Activated CD4-positive, CD25-positive, alpha-beta regulatory T cell treated with anti-CD3 and anti-CD28 coated beads, Interleukin-2, amount 50 U/mL, for 72 hours (primary cell): ENCODE data around the gene MTCH1.

ENCODE experiments used
- DNase-seq: peaks from one replicate; pipeline ENCODE4 v3.0.0; 2021

MTCH1 gene

GRCh38 chr6:36985808-36986703, at the start of gene MTCH1:
Gene MTCH1, minus strand, starts transcription at chr6:36986196. Its CDS starts 23 bp downstream, at chr6:36986173.
- peak; percentile 92 for DNase-seq

- DNase-seq, result no peak
Observed at GRCh38 chr6:37033819-37034795, 48.1 kb upstream of the MTCH1 start.

- no peak for DNase-seq
Observed at GRCh38 chr6:37033255-37033654, 47.3 kb upstream of the MTCH1 start.

- no peak for DNase-seq
Observed at GRCh38 chr6:37032239-37032638, 46.2 kb upstream of the MTCH1 start.

- DNase-seq, result no peak
Observed at GRCh38 chr6:37030599-37030998, 44.6 kb upstream of the MTCH1 start.

GRCh38 chr6:37029249-37029971, 43.4 kb upstream of the MTCH1 start:
- peak; percentile 64 for DNase-seq

- no peak for DNase-seq
Observed at GRCh38 chr6:37027811-37028469, 41.9 kb upstream of the MTCH1 start.

- DNase-seq, result no peak
Observed at GRCh38 chr6:37027036-37027720, 41.2 kb upstream of the MTCH1 start.

- DNase-seq, result no peak
Observed at GRCh38 chr6:37025621-37026466, 39.8 kb upstream of the MTCH1 start.

- DNase-seq, result peak; percentile 61
Observed at GRCh38 chr6:37024656-37025337, 38.8 kb upstream of the MTCH1 start.

GRCh38 chr6:37022135-37022863, 36.3 kb upstream of the MTCH1 start:
- DNase-seq, result peak; percentile 46

- peak; percentile 60 for DNase-seq
Observed at GRCh38 chr6:37021356-37022129, 35.5 kb upstream of the MTCH1 start.

- no peak for DNase-seq
Observed at GRCh38 chr6:37020812-37021211, 34.8 kb upstream of the MTCH1 start.

- DNase-seq, result no peak
Observed at GRCh38 chr6:37020381-37020780, 34.4 kb upstream of the MTCH1 start.

GRCh38 chr6:37019065-37019450, 33.1 kb upstream of the MTCH1 start:
- no peak for DNase-seq

- peak; percentile 86 for DNase-seq
Observed at GRCh38 chr6:37018198-37019064, 32.4 kb upstream of the MTCH1 start.

GRCh38 chr6:37017606-37018197, 31.7 kb upstream of the MTCH1 start:
- DNase-seq, result no peak
